ACC112 (cell line): Measurements from ENCODE around the gene MTMR3.
A peak's percentile ranks its signal among the peaks of the same experiment; 100 is the strongest.

Experiments used
- H2AFZ ChIP-seq: fragments of 200-600 bp; sonication (generic); one replicate; pipeline ENCODE4 v1.6.0; 2017; ENCODE audit warnings: antibody characterized with exemption, low read length; ENCODE audit not compliant: unreplicated experiment
- H3K27ac ChIP-seq: fragments of 200-600 bp; sonication (generic); 2 replicates; pipeline ENCODE4 v1.5.1; 2014; ENCODE audit warnings: low read depth, mild to moderate bottlenecking, antibody characterized with exemption, low read length, moderate library complexity
- H3K27me3 ChIP-seq: fragments of 200-600 bp; sonication (generic); 2 replicates; pipeline ENCODE4 v1.6.1; 2014; ENCODE audit warnings: mild to moderate bottlenecking, antibody characterized with exemption, low read length, moderate library complexity, mixed read lengths; ENCODE audit not compliant: insufficient read depth
- H3K36me3 ChIP-seq: fragments of 200-600 bp; sonication (generic); 2 replicates; pipeline ENCODE4 v1.6.1; 2016; ENCODE audit warnings: mild to moderate bottlenecking, antibody characterized with exemption, low read length, moderate library complexity, mixed read lengths; ENCODE audit not compliant: insufficient read depth
- H3K4me1 ChIP-seq: fragments of 200-600 bp; sonication (generic); one replicate; pipeline ENCODE4 v1.6.1; 2016; ENCODE audit warnings: low read length, mixed read lengths; ENCODE audit not compliant: insufficient read depth, unreplicated experiment, control insufficient read depth
- H3K4me3 ChIP-seq: fragments of 200-600 bp; sonication (generic); 2 replicates; pipeline ENCODE4 v1.5.1; 2014; ENCODE audit warnings: mild to moderate bottlenecking, low read depth, low read length
- H3K79me2 ChIP-seq: fragments of 200-600 bp; sonication (generic); one replicate; pipeline ENCODE4 v1.6.0; 2016; ENCODE audit warnings: low read length; ENCODE audit not compliant: control insufficient read depth, unreplicated experiment, insufficient read depth

Gene MTMR3

GRCh38 chr22:30014244-30014643 is 131.3 kb downstream of the MTMR3 start:
- Histone ChIP-seq H3K36me3 (no peaks in the 10 kb centered on the region), H3K79me2 (no peaks in the 10 kb centered on the region), H3K27me3 (no peaks in the 10 kb centered on the region), H3K27ac (no peak overlapping the region), H3K4me1 (peaks cover 25% of the 10 kb centered on the region), H2AFZ (no peak overlapping the region), H3K4me3 (no peak overlapping the region)

- H2AFZ ChIP-seq: no peak overlapping the region
- H3K27me3 ChIP-seq: no peaks in the 10 kb centered on the region
- peaks cover 25% of the 10 kb centered on the region for H3K4me1 ChIP-seq
- no peaks in the 10 kb centered on the region for H3K36me3 ChIP-seq
- H3K79me2 ChIP-seq: no peaks in the 10 kb centered on the region
- peak overlapping the region; percentile 38; the same call in 1 of the 2 replicates for H3K27ac ChIP-seq
- H3K4me3 ChIP-seq: no peak overlapping the region
Observed at GRCh38 chr22:30015229-30015797, 132.3 kb downstream of the MTMR3 start.

- Histone ChIP-seq H3K27me3 (no peaks in the 10 kb centered on the region), H2AFZ (no peak overlapping the region), H3K4me1 (peaks cover 25% of the 10 kb centered on the region), H3K79me2 (no peaks in the 10 kb centered on the region), H3K4me3 (no peak overlapping the region), H3K36me3 (no peaks in the 10 kb centered on the region), H3K27ac (peak overlapping the region; percentile 38; the same call in 1 of the 2 replicates)
Observed at GRCh38 chr22:30015846-30016245, 132.9 kb downstream of the MTMR3 start.

GRCh38 chr22:30016596-30016995 is 133.6 kb downstream of the MTMR3 start:
- Histone ChIP-seq H2AFZ (no peak overlapping the region), H3K4me3 (no peak overlapping the region), H3K27ac (peak overlapping the region; percentile 41; the same call in 1 of the 2 replicates), H3K4me1 (peaks cover 25% of the 10 kb centered on the region), H3K36me3 (no peaks in the 10 kb centered on the region), H3K27me3 (no peaks in the 10 kb centered on the region), H3K79me2 (no peaks in the 10 kb centered on the region)

GRCh38 chr22:30017375-30018223 is 134.6 kb downstream of the MTMR3 start:
- H3K27ac ChIP-seq: peak overlapping the region; percentile 41; the same call in 1 of the 2 replicates
- no peaks in the 10 kb centered on the region for H3K79me2 ChIP-seq
- H3K36me3 ChIP-seq: no peaks in the 10 kb centered on the region
- H3K27me3 ChIP-seq: no peaks in the 10 kb centered on the region
- peaks cover 27% of the 10 kb centered on the region for H3K4me1 ChIP-seq
- no peak overlapping the region for H2AFZ ChIP-seq
- H3K4me3 ChIP-seq: no peak overlapping the region

- Histone ChIP-seq H3K4me3 (no peak overlapping the region), H3K36me3 (no peaks in the 10 kb centered on the region), H2AFZ (no peak overlapping the region), H3K27ac (no peak overlapping the region), H3K79me2 (no peaks in the 10 kb centered on the region), H3K27me3 (no peaks in the 10 kb centered on the region), H3K4me1 (peaks cover 31% of the 10 kb centered on the region)
Observed at GRCh38 chr22:30020511-30020910, 137.5 kb downstream of the MTMR3 start.

- Histone ChIP-seq H3K79me2 (no peaks in the 10 kb centered on the region), H3K4me1 (peaks cover 24% of the 10 kb centered on the region), H3K4me3 (no peak overlapping the region), H3K27ac (no peak overlapping the region), H3K36me3 (no peaks in the 10 kb centered on the region), H2AFZ (no peak overlapping the region), H3K27me3 (no peaks in the 10 kb centered on the region)
Observed at GRCh38 chr22:30021338-30021737, 138.4 kb downstream of the MTMR3 start.

GRCh38 chr22:30021881-30022619 is 139.1 kb downstream of the MTMR3 start:
- Histone ChIP-seq H3K27me3 (no peaks in the 10 kb centered on the region), H3K36me3 (no peaks in the 10 kb centered on the region), H3K4me1 (peaks cover 17% of the 10 kb centered on the region), H3K4me3 (no peak overlapping the region), H3K27ac (no peak overlapping the region), H3K79me2 (no peaks in the 10 kb centered on the region), H2AFZ (no peak overlapping the region)

- no peak overlapping the region for H3K27ac ChIP-seq
- H3K79me2 ChIP-seq: no peaks in the 10 kb centered on the region
- H3K27me3 ChIP-seq: no peaks in the 10 kb centered on the region
- no peak overlapping the region for H2AFZ ChIP-seq
- H3K4me1 ChIP-seq: peaks cover 7% of the 10 kb centered on the region
- H3K36me3 ChIP-seq: no peaks in the 10 kb centered on the region
- H3K4me3 ChIP-seq: no peak overlapping the region
Observed at GRCh38 chr22:30023099-30023660, 140.2 kb downstream of the MTMR3 start.

GRCh38 chr22:30024231-30024630 is 141.3 kb downstream of the MTMR3 start:
- no peak overlapping the region for H2AFZ ChIP-seq
- H3K27me3 ChIP-seq: no peaks in the 10 kb centered on the region
- no peaks in the 10 kb centered on the region for H3K79me2 ChIP-seq
- no peaks in the 10 kb centered on the region for H3K36me3 ChIP-seq
- H3K4me3 ChIP-seq: no peak overlapping the region
- H3K27ac ChIP-seq: no peak overlapping the region
- peaks cover 7% of the 10 kb centered on the region for H3K4me1 ChIP-seq
